DOHH2 (cell line): ENCODE results near the gene FAN1.

Experiments used
- EZH2phosphoT487 ChIP-seq: fragments of 200-600 bp; sonication (generic); IDR thresholded peaks from 2 replicates; pipeline ENCODE4 v1.6.1; 2017; ENCODE audit warnings: borderline replicate concordance, mild to moderate bottlenecking, antibody characterized with exemption, low read length, moderate library complexity, mixed read lengths
- TF ChIP-seq, protein P1 (sequence below): fragments of 200-600 bp; sonication (generic); IDR thresholded peaks from one replicate; pipeline ENCODE4 v1.5.1; 2014; ENCODE audit warnings: antibody characterized with exemption, mild to moderate bottlenecking, low read depth, low read length; ENCODE audit not compliant: poor library complexity, severe bottlenecking

DNA sequence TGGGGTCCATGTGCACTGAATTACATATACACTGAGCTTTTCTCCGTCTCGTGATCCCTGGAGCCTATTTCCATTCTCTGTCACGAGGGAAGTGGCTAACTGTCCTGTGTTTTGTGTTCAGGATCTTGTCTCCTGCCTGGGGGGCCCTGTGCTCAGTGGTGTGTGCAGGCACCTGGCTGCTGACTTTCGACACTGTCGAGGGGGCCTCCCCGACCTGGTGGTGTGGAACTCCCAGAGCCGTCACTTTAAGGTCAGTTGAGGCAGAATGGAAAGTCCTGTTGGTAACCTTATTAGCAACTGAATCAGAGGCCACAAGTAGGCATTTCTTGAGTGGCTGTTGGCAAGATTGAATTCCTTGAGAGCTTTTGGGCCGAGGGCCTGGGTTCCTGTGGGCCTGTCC, 26.7 kb downstream of the FAN1 start:
- TF ChIP-seq, protein P1, sequence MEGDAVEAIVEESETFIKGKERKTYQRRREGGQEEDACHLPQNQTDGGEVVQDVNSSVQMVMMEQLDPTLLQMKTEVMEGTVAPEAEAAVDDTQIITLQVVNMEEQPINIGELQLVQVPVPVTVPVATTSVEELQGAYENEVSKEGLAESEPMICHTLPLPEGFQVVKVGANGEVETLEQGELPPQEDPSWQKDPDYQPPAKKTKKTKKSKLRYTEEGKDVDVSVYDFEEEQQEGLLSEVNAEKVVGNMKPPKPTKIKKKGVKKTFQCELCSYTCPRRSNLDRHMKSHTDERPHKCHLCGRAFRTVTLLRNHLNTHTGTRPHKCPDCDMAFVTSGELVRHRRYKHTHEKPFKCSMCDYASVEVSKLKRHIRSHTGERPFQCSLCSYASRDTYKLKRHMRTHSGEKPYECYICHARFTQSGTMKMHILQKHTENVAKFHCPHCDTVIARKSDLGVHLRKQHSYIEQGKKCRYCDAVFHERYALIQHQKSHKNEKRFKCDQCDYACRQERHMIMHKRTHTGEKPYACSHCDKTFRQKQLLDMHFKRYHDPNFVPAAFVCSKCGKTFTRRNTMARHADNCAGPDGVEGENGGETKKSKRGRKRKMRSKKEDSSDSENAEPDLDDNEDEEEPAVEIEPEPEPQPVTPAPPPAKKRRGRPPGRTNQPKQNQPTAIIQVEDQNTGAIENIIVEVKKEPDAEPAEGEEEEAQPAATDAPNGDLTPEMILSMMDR: no peak
- no peak for TF ChIP-seq EZH2phosphoT487
